ENCODE measurements around the gene ABTB1.

Gene ABTB1

GRCh38 chr3:127691489-127691888, 18.7 kb downstream of the ABTB1 start:
- Histone ChIP-seq H3K36me3 (ENCODE audit: low read depth) (no peaks in the 10 kb centered on the region), H3K4me1 (ENCODE audit: insufficient read depth, poor library complexity, severe bottlenecking) (peaks cover 15% of the 10 kb centered on the region), H3K4me3 (ENCODE audit: severe bottlenecking) (no peak overlapping the region), H3K9me3 (ENCODE audit: severe bottlenecking) (no peaks in the 10 kb centered on the region), H3K27ac (ENCODE audit: poor library complexity, severe bottlenecking) (peak overlapping the region; percentile 91), H3K27me3 (ENCODE audit: insufficient read depth, poor library complexity, severe bottlenecking) (no peaks in the 10 kb centered on the region)
- no peak for TF ChIP-seq CTCF (IDR thresholded peaks at IDR 0.05; ENCODE audit: poor library complexity, severe bottlenecking)
- DNase-seq (ENCODE audit: low spot score) (no peak), ATAC-seq (ENCODE audit: low read depth) (no peak)

DNA sequence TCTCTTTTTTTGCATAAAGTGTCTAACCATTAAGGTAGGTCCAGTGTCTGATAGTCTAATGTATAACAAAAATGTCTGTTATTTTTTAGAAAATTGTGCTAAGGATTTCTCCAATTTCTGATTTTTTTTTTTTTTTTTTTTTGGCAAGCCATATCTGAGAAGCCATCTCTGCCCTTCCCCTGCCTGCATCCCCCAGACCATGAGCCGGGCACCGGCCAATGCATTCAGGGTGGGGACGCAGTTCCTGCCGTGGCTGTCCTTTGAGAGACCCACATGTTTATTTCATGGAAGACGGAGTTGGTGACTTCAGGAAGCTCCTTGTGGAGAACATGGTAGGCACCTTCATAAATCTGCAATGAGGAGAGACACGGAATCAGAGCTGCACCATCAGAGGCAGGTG, 19.2 kb downstream of the ABTB1 start:
- Histone ChIP-seq H3K4me3 (ENCODE audit: severe bottlenecking) (no peak overlapping the region), H3K36me3 (ENCODE audit: low read depth) (no peaks in the 10 kb centered on the region), H3K27ac (ENCODE audit: poor library complexity, severe bottlenecking) (peak overlapping the region; percentile 91), H3K9me3 (ENCODE audit: severe bottlenecking) (no peaks in the 10 kb centered on the region), H3K27me3 (ENCODE audit: insufficient read depth, poor library complexity, severe bottlenecking) (no peaks in the 10 kb centered on the region), H3K4me1 (ENCODE audit: insufficient read depth, poor library complexity, severe bottlenecking) (peaks cover 19% of the 10 kb centered on the region)
- TF ChIP-seq CTCF (IDR thresholded peaks at IDR 0.05; ENCODE audit: poor library complexity, severe bottlenecking) = no peak
- DNase-seq (ENCODE audit: low spot score) (no peak), ATAC-seq (ENCODE audit: low read depth) (no peak)

DNA sequence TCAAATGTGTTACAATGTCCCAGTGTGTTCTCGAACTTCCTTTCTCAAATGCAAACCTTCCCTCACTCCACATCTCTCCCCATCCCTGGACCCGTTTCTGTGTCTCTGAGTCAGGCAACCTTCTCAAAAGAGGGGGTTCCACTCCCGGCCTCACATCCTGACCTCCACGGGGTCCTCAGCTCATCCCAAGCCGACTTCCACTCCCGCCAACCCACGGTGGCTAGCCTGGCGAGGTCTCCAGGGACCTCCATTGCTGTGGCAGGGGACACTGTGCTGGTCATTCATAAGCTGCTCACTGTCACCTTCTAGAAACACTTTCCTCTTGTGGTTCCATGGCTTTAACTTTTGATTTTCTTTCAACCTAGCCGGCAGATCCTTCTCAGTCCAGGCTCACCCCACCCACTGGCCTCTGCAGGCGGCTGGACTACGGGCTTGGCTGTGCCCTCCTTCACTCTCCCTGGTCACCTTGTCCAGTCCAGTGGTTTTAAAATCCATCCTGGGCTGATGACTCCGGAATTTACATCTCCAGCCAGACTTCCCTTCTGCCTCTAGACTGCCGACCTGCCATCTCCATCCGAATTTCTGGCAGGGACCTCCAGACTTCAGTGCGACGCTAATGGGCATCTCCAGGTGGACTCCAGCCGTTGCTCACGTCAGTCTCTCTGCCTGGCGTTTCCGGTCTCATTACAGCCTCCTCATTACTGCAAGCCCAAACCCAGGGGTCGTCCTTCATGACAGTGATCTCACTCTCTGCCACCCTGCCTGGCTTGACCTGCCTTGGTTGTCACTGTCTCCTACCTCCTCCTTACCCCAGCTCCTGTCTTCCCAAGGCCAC, 20.0 kb downstream of the ABTB1 start:
- DNase-seq (ENCODE audit: low spot score) (no peak), ATAC-seq (ENCODE audit: low read depth) (no peak)
- Histone ChIP-seq H3K27ac (ENCODE audit: poor library complexity, severe bottlenecking) (no peak overlapping the region), H3K4me3 (ENCODE audit: severe bottlenecking) (no peak overlapping the region), H3K4me1 (ENCODE audit: insufficient read depth, poor library complexity, severe bottlenecking) (peaks cover 23% of the 10 kb centered on the region), H3K9me3 (ENCODE audit: severe bottlenecking) (no peaks in the 10 kb centered on the region), H3K36me3 (ENCODE audit: low read depth) (no peaks in the 10 kb centered on the region), H3K27me3 (ENCODE audit: insufficient read depth, poor library complexity, severe bottlenecking) (no peaks in the 10 kb centered on the region)
- TF ChIP-seq CTCF (IDR thresholded peaks at IDR 0.05; ENCODE audit: poor library complexity, severe bottlenecking) = no peak

DNA sequence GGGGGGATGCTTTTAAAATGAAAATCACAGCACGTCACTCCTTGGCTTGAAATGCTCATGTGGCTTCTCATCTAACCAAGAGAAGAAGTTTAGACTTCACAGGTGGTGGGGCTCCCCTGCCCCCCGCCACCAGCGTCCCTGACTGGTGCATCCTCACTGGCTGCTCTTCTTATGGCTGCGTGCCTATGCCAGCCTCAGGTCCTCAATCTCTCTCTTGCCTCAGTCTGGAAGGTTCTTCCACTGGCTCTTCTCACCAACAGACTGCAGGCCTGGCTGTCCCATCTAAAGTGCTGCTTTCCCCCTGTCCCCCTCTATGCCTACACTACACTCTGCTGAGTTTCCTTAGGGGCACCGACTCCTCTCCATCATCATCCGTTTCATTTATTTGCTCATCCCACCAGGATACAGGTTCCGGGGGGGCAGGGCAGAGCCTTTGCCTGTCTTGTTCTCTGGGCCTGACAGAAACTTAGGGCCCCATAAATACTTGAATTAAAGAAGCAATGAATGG, 20.6 kb downstream of the ABTB1 start:
- DNase-seq (ENCODE audit: low spot score) (no peak), ATAC-seq (ENCODE audit: low read depth) (no peak)
- no peak overlapping the region for H3K4me3 ChIP-seq (ENCODE audit: severe bottlenecking)
- no peaks in the 10 kb centered on the region for H3K27me3 ChIP-seq (ENCODE audit: insufficient read depth, poor library complexity, severe bottlenecking)
- H3K4me1 ChIP-seq (ENCODE audit: insufficient read depth, poor library complexity, severe bottlenecking) = peaks cover 23% of the 10 kb centered on the region
- no peak for TF ChIP-seq CTCF (IDR thresholded peaks at IDR 0.05; ENCODE audit: poor library complexity, severe bottlenecking)
- H3K27ac ChIP-seq (ENCODE audit: poor library complexity, severe bottlenecking) = no peak overlapping the region
- H3K36me3 ChIP-seq (ENCODE audit: low read depth) = no peaks in the 10 kb centered on the region
- H3K9me3 ChIP-seq (ENCODE audit: severe bottlenecking) = no peaks in the 10 kb centered on the region
